Right hindlimb (tissue), 1 donor: ENCODE measurements around the gene KRTAP4-8.
"Not testable (repeated sequence)": the region's sequence is repeated elsewhere in the genome, so short reads cannot be mapped to it uniquely, and the experiment has no call there.

Experiments used
- DNase-seq: peaks from one replicate; pipeline ENCODE4 v3.0.0-alpha.2; 2018

KRTAP4-8 gene

GRCh38 chr17:41107941-41108450 is 10.1 kb upstream of the KRTAP4-8 start:
- DNase-seq, result no peak

- not testable (repeated sequence) for DNase-seq
These were observed 7.4 kb upstream of the KRTAP4-8 start, which contains the start of gene KRTAP4-9 for GRCh38 chr17:41105347-41105746. Gene KRTAP4-9 (plus strand): TSS chr17:41105389. CDS start chr17:41105389, 0 bp downstream.

GRCh38 chr17:41104386-41105038 is 6.6 kb upstream of the KRTAP4-8 start:
- not testable (repeated sequence) for DNase-seq

- no peak for DNase-seq
These were observed 6.0 kb upstream of the KRTAP4-8 start for GRCh38 chr17:41103896-41104295.

GRCh38 chr17:41101586-41102259 is 3.8 kb upstream of the KRTAP4-8 start, which contains the start of gene KRTAP4-16:
Gene KRTAP4-16 (minus strand): TSS chr17:41102209. CDS start chr17:41102209, 0 bp downstream.
- DNase-seq, result no peak

- DNase-seq, result not testable (repeated sequence)
These were observed 1.9 kb upstream of the KRTAP4-8 start for GRCh38 chr17:41099682-41100480.

- DNase-seq, result no peak
These were observed 539 bp upstream of the KRTAP4-8 start for GRCh38 chr17:41098481-41098880.

GRCh38 chr17:41096055-41096454 is 1.9 kb downstream of the KRTAP4-8 start:
- DNase-seq, result no peak

GRCh38 chr17:41088760-41089352 is 9.1 kb downstream of the KRTAP4-8 start:
- DNase-seq, result not testable (repeated sequence)

GRCh38 chr17:41084100-41084856 is 13.7 kb downstream of the KRTAP4-8 start, which contains the start of gene KRTAP4-7:
Gene KRTAP4-7 (plus strand): TSS chr17:41084150. CDS start chr17:41084207, 57 bp downstream.
- DNase-seq, result not testable (repeated sequence)

GRCh38 chr17:41083427-41083826 is 14.5 kb downstream of the KRTAP4-8 start:
- not testable (repeated sequence) for DNase-seq

GRCh38 chr17:41082626-41083025 is 15.3 kb downstream of the KRTAP4-8 start:
- DNase-seq, result no peak

- no peak for DNase-seq
These were observed 21.2 kb downstream of the KRTAP4-8 start for GRCh38 chr17:41076788-41077187.

- DNase-seq, result no peak
These were observed 24.3 kb downstream of the KRTAP4-8 start for GRCh38 chr17:41073676-41074075.

GRCh38 chr17:41071606-41072360 is 26.2 kb downstream of the KRTAP4-8 start:
- peak; percentile 38 for DNase-seq

- no peak for DNase-seq
These were observed 28.9 kb downstream of the KRTAP4-8 start for GRCh38 chr17:41069031-41069430.

- no peak for DNase-seq
These were observed 30.7 kb downstream of the KRTAP4-8 start for GRCh38 chr17:41067281-41067680.

GRCh38 chr17:41065829-41066624 is 31.9 kb downstream of the KRTAP4-8 start, which contains the start of gene KRTAP2-4:
Gene KRTAP2-4 (minus strand): TSS chr17:41065879. CDS start chr17:41065845, 34 bp downstream.
- DNase-seq, result no peak

GRCh38 chr17:41065016-41065689 is 32.8 kb downstream of the KRTAP4-8 start:
- not testable (repeated sequence) for DNase-seq
